Kidney (tissue), 14 donors: ENCODE measurements around the gene ZCCHC7. TPM values are rescaled to one million over a fixed set of nuclear protein-coding genes. Genes with fewer than 3 reads are reported as not detected.

ENCODE experiments used
- DNase-seq, 5 donors: peaks; one replicate each; pipeline ENCODE4 v3.0.0-alpha.2; 2013 to 2020
- FAIRE-seq: peaks from 2 replicates; lab custom pipeline; 2012; peaks lifted over from hg19 to GRCh38; lab: Jason Lieb, UNC
- H3K27ac ChIP-seq, 2 donors: one replicate each; pipeline ENCODE4 v1.7.0; 2013; ENCODE audit warnings: low read depth in 2 of 2, low read length in 2 of 2, inconsistent platforms in 1 of 2
- H3K27me3 ChIP-seq: one replicate; pipeline ENCODE4 v1.7.1; 2013; ENCODE audit warnings: low read length, inconsistent platforms; ENCODE audit not compliant: control insufficient read depth, insufficient read depth
- H3K36me3 ChIP-seq, 3 donors: one replicate each; pipeline versions ENCODE4 v1.7.0 to v1.7.1; 2013; ENCODE audit warnings: low read length in 3 of 3, control low read depth in 1 of 3, inconsistent platforms in 1 of 3; ENCODE audit not compliant: insufficient read depth in 3 of 3, control insufficient read depth in 2 of 3
- H3K4me1 ChIP-seq, 3 donors: one replicate each; pipeline versions ENCODE4 v1.7.0 to v1.7.1; 2013; ENCODE audit warnings: low read length in 3 of 3, inconsistent platforms in 1 of 3, low read depth in 1 of 3; ENCODE audit not compliant: control insufficient read depth in 2 of 3, insufficient read depth in 2 of 3
- H3K4me3 ChIP-seq, 3 donors: one replicate each; pipeline versions ENCODE4 v1.7.0 to v1.8.1; 2013; ENCODE audit warnings: low read length in 3 of 3, control low read depth in 1 of 3, inconsistent platforms in 1 of 3
- H3K9ac ChIP-seq, 3 donors: one replicate each; pipeline versions ENCODE4 v1.7.0 to v1.7.1; 2013; ENCODE audit warnings: low read length in 3 of 3, control low read depth in 1 of 3, inconsistent platforms in 1 of 3
- H3K9me3 ChIP-seq, 3 donors: one replicate each; pipeline versions ENCODE4 v1.7.0 to v1.7.1; 2013; ENCODE audit warnings: low read length in 3 of 3, control low read depth in 1 of 3, inconsistent platforms in 1 of 3; ENCODE audit not compliant: control insufficient read depth in 2 of 3, insufficient read depth in 1 of 3
- intact Hi-C: fragments of 100-400 bp; cut with DNase I; formaldehyde crosslinking; loops from one replicate; pipeline ENCODE4 v1.11.1; 2022
- polyA plus RNA-seq: library from polyadenylated mRNA; stranded (reverse); fragments of 350-450 nt; fragmentation: Illumina TruSeq; extraction: RNeasy Lipid Tissue Mini Kit (QIAGEN cat#74804); gene quantifications from one replicate; pipeline ENCODE4 v1.2.3, GENCODE V29; 2014; ENCODE audit warnings: low read depth, low replicate concordance; ENCODE audit not compliant: insufficient read depth
- total RNA-seq: library from RNA; stranded (reverse); fragmentation: NEBNext Ultra II Directional; extraction: Animal tissue kit (Norgen Biotek cat#: 25700); gene quantifications from one replicate; pipeline ENCODE4 v1.2.1, GENCODE V29; 2021
- TF ChIP-seq, protein P1 (sequence below): IDR thresholded peaks from 3 replicates; pipeline ENCODE4 v1.5.1; 2012; ENCODE audit warnings: mild to moderate bottlenecking, moderate library complexity, borderline replicate concordance; ENCODE audit not compliant: insufficient read depth; ENCODE audit errors: extremely low read depth
- donor health status: control.
- donor health status: control.
- donor health status: control.
- donor health status: control.
- donor health status: control.
- donor health status: DM: yes; HTN: yes; CAD: no.
- donor health status: Normal renal cell carcinoma (clear cell type).

ZCCHC7 gene
- total and polyA plus RNA-seq, 2 donors from 2014 or later = 7.2 to 22.3 TPM

- intact Hi-C loops = no loop called here
These were observed 222.1 kb downstream of the ZCCHC7 start for GRCh38 chr9:37342493-37342892.

DNA sequence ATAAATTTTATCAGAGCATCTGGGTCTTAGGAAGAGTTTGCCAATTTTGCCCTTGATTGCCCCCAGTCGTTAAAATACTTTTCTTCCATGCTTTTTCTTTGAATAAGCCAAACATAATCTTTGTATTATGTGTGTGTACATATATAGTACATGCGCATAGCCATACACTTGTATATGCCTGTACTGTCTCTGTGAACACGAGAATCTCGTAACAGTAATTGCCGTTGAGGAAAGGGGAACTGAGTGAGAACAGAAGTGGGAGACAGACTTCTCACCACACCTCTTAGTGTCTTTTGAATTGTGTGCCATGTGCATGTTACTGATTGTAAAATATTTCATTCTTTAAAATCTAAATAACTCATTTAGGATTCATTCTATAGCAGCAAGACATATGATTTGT, 222.5 kb downstream of the ZCCHC7 start:
- no peaks in the 10 kb centered on the region for H3K4me1 ChIP-seq
- no peaks in the 10 kb centered on the region for H3K9me3 ChIP-seq
- no peak overlapping the region for H3K27ac ChIP-seq
- no peak overlapping the region for H3K9ac ChIP-seq
- TF ChIP-seq, protein P1, sequence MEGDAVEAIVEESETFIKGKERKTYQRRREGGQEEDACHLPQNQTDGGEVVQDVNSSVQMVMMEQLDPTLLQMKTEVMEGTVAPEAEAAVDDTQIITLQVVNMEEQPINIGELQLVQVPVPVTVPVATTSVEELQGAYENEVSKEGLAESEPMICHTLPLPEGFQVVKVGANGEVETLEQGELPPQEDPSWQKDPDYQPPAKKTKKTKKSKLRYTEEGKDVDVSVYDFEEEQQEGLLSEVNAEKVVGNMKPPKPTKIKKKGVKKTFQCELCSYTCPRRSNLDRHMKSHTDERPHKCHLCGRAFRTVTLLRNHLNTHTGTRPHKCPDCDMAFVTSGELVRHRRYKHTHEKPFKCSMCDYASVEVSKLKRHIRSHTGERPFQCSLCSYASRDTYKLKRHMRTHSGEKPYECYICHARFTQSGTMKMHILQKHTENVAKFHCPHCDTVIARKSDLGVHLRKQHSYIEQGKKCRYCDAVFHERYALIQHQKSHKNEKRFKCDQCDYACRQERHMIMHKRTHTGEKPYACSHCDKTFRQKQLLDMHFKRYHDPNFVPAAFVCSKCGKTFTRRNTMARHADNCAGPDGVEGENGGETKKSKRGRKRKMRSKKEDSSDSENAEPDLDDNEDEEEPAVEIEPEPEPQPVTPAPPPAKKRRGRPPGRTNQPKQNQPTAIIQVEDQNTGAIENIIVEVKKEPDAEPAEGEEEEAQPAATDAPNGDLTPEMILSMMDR = no peak
- H3K36me3 ChIP-seq = no peaks in the 10 kb centered on the region
- FAIRE-seq (no peak), DNase-seq (no peak)
- no peak overlapping the region for H3K4me3 ChIP-seq
- intact Hi-C loops = no loop called here
- H3K27me3 ChIP-seq = no peaks in the 10 kb centered on the region

More at GRCh38 chr9:37342493-37342892, 222.1 kb downstream of the ZCCHC7 start:
- TF ChIP-seq, protein P1 = no peak
- H3K27me3 ChIP-seq = no peaks in the 10 kb centered on the region
- no peaks in the 10 kb centered on the region for H3K36me3 ChIP-seq
- no peak overlapping the region for H3K9ac ChIP-seq
- DNase-seq (no peak), FAIRE-seq (no peak)
- H3K27ac ChIP-seq = no peak overlapping the region
- H3K9me3 ChIP-seq = no peaks in the 10 kb centered on the region
- H3K4me3 ChIP-seq = no peak overlapping the region
- H3K4me1 ChIP-seq = no peaks in the 10 kb centered on the region

DNA sequence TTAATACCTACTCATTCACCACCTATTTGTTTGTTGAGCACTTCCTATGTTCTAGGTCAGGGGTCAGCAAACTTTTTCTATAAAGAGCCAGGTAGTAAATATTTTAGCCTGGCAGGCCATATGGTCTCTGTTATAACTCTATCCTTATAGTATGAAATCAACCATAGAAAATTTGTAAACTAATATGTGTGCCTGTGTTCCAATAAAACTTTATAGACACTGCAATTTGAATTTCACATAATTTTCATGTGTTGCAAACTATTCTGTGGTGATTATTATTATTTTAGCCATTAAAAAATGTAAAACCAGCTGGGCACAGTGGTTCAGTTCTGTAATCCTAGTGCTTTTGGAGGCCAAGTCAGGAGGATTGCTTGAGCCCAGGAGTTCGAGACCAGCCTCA, 223.3 kb downstream of the ZCCHC7 start:
- no peak for DNase-seq
- Histone ChIP-seq H3K4me3 (no peak overlapping the region), H3K9ac (no peak overlapping the region), H3K27ac (no peak overlapping the region), H3K9me3 (no peaks in the 10 kb centered on the region), H3K4me1 (no peaks in the 10 kb centered on the region), H3K36me3 (no peaks in the 10 kb centered on the region), H3K27me3 (no peaks in the 10 kb centered on the region)
- FAIRE-seq = no peak
- intact Hi-C loops = no loop called here
- TF ChIP-seq, protein P1 = no peak

GRCh38 chr9:37345038-37345437, 224.7 kb downstream of the ZCCHC7 start:
- FAIRE-seq (no peak), DNase-seq (no peak)
- no peak overlapping the region for H3K4me3 ChIP-seq
- H3K27ac ChIP-seq = no peak overlapping the region
- intact Hi-C loops = no loop called here
- no peaks in the 10 kb centered on the region for H3K9me3 ChIP-seq
- H3K36me3 ChIP-seq = no peaks in the 10 kb centered on the region
- TF ChIP-seq, protein P1 = no peak
- no peaks in the 10 kb centered on the region for H3K4me1 ChIP-seq
- no peaks in the 10 kb centered on the region for H3K27me3 ChIP-seq
- H3K9ac ChIP-seq = no peak overlapping the region
